NCI-H1105 treated with DMSO at 0.1 percent for 48 hours (cell line): ENCODE measurements around the gene GRAMD1A.
A peak's percentile ranks its signal among the peaks of the same experiment; 100 is the strongest.
"Not testable (repeated sequence)": the region's sequence is repeated elsewhere in the genome, so short reads cannot be mapped to it uniquely, and the experiment has no call there.

ENCODE experiments used
- DNase-seq: peaks from one replicate; lab custom pipeline; 2025; lab: John Stamatoyannopoulos, UW

The GRAMD1A gene

GRCh38 chr19:35021016-35021415 lies 20.9 kb downstream of the GRAMD1A start:
- DNase-seq = no peak

GRCh38 chr19:35021596-35021995 lies 21.5 kb downstream of the GRAMD1A start:
- DNase-seq = no peak

GRCh38 chr19:35022460-35022859 lies 22.3 kb downstream of the GRAMD1A start:
- no peak for DNase-seq

DNA sequence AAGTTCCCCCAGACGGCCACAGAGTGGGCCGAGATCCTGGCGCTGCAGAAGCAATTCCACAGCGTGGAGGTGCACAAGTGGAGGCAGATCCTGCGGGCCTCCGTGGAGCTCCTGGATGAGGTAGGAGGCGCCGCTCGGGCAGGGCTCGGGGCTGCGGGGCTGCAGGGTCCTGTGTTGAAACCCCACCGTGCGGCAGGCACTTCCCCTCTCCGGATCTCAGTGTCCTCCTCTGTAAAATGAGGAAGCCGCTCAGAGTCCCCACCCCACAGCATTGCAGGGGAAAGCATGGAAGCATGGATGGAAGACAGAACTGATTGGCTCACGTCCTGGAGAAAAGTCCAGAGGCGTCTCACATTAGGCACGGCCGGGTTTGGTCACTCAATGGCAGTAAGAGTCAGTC lies 23.3 kb downstream of the GRAMD1A start:
- no peak for DNase-seq

DNA sequence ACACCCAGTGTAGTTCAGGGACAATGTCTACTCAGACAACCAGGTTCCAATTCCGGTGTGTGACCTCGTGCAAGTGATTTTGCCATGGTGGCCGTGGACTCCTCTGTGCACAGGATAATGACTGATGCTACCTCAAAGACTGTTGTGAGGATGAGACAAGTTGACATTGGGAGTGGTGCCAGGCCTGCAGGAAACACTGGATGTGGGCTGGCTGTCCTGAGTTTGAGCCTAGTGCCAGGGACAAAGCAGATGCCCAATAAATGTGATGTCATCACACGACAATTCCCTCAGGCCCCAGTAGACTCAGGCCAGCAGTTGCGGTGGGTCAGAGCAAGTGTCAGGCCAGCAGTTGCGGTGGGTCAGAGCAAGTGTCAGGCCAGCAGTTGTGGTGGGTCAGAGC lies 24.0 kb downstream of the GRAMD1A start:
- no peak for DNase-seq

GRCh38 chr19:35025969-35026368 lies 25.8 kb downstream of the GRAMD1A start:
- no peak for DNase-seq

DNA sequence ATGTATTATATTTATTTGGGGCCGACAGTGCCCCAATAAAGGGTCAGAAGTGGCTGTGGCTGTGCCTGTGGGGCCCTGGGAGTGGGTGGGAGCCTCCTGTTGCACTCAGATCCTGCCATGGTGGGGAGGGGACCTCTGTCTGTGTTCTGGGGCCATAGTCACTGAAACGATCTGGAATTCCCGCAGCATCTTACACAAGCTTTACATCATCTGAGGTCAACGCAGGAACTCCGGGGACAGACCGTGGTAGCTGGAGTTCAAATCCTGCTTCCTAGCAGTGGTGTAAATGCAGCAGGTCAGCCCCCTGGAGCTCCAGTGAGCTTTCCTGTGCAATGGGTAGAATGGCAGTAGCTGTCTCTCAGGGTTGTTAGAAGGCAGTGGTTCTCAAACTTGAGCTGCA lies 26.3 kb downstream of the GRAMD1A start:
- no peak for DNase-seq

GRCh38 chr19:35027009-35027408 lies 26.9 kb downstream of the GRAMD1A start:
- DNase-seq = no peak

- DNase-seq = no peak
Observed at GRCh38 chr19:35027851-35028599, 27.9 kb downstream of the GRAMD1A start.

DNA sequence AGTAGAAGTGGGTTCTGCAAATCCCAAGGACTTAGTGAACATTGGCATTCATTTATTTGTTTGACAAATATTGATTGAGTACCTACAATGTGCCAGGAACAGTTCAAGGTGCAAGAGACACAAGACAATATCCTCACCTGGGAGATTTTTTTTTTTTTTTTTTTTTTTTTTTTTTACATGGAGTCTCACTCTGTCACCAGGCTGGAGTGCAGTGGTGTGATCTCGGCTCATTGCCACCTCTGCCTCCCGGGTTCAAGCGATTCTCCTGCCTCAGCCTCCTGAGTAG lies 28.4 kb downstream of the GRAMD1A start:
- not testable (repeated sequence) for DNase-seq

- not testable (repeated sequence) for DNase-seq
Observed at GRCh38 chr19:35029275-35029736, 29.2 kb downstream of the GRAMD1A start.

GRCh38 chr19:35029737-35030256 lies 29.7 kb downstream of the GRAMD1A start:
- no peak for DNase-seq

GRCh38 chr19:35030257-35031071 lies 30.3 kb downstream of the GRAMD1A start, which contains the start of gene SCN1B:
SCN1B (plus strand) TSS chr19:35030470; CDS start chr19:35030821, 351 bp downstream.
- peak; percentile 31 for DNase-seq

GRCh38 chr19:35031072-35031881 lies 31.2 kb downstream of the GRAMD1A start:
- peak; percentile 25 for DNase-seq

DNA sequence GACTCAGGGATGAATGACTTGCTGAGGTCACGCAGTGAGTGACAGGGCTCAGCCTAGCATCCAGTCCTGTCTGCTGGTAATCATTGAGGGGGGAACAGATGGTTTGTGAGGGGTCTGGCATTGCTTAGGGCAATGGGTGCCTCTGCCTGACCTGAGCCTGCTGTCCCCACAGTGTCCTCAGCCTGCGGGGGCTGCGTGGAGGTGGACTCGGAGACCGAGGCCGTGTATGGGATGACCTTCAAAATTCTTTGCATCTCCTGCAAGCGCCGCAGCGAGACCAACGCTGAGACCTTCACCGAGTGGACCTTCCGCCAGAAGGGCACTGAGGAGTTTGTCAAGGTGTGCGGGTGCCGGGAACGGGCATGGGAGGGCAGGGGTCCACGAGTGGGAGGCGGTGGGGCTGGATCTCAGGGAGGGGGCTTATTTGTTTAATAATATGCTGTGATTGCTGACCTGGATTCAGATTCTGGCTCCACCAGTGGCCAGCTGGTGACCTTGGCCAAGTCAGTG lies 32.3 kb downstream of the GRAMD1A start:
- DNase-seq = no peak

GRCh38 chr19:35033067-35034004 lies 33.2 kb downstream of the GRAMD1A start:
- no peak for DNase-seq

DNA sequence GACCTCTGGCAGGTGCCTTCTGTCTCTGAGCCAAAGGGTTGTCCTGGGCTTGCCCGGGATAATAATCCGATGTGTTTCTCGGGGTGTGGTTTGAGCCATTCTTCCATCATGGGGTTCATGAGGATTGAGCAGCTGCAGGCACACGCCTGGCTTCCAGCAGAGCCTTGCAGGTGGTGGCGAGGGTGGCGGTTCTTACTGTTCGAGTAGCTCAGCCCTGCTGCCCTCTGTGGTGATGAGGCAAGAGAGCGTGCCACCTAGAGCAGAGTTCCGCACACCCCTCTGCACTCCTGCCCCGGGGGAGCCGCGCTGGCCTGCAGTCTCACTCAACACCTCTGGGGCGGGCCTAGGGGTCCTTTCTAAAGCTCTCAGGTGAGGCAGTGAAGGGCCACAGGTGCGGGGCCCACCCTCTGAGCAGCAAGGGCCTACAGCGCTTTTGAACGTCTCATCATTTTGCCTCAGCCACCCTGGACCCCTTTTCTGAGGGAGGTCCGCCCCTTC lies 33.9 kb downstream of the GRAMD1A start:
- no peak for DNase-seq

GRCh38 chr19:35034588-35035382 lies 34.7 kb downstream of the GRAMD1A start:
- DNase-seq = no peak

- DNase-seq = no peak
Observed at GRCh38 chr19:35037716-35038622, 37.8 kb downstream of the GRAMD1A start.
